ENCODE data around the gene GNG11. TPM values are rescaled to one million over a fixed set of nuclear protein-coding genes. Genes with fewer than 3 reads are reported as not detected.

Gene GNG11
- total RNA-seq, 3 donors from 2014 or later, result 0.05 TPM; not detected in 1

Other genes starting within 250 kb of the GNG11 start
- gene TFPI2, start 31.0 kb upstream of the GNG11 start, total RNA-seq, result 1 to 10 TPM; 1.2 to 3.2 (median 1.3) TPM
- gene GNGT1, start 15.2 kb upstream of the GNG11 start, total RNA-seq, result not detected
- gene BET1, start 82.6 kb downstream of the GNG11 start, total RNA-seq, result 10 to 100 TPM; 18.0 to 19.9 (median 18.5) TPM